Measurements from ENCODE around the gene FOXN4.

FOXN4 gene

DNA sequence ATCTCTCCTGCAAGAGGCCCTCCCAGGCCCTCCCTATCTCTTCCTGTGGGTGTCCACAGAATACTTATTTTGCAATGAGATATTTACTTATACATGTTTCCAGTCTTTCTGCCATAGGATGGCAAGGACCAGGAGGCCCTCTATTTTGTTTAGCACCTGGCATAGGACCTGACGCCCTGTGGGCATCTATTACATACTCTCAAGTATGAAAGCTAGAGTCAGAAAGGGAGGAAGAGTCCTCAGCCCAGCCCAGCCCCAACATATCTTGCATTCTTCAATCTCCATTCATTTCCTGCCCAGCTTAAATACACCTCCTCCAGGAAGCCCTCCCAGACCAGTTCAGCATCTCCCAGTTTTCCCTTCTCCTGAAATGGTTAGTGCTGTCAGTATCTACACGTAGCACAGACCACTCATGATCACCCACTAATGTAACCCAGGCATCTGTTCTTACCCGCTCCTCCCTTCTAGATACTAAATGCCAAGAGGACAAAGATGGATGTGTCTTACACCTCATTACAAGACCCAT is 7.4 kb downstream of the FOXN4 start:
- no peak for DNase-seq
- Histone ChIP-seq H3K4me1 (peaks cover 3% of the 10 kb centered on the region; the same call in 1 of the 2 replicates), H3K36me3 (no peaks in the 10 kb centered on the region), H3K4me3 (ENCODE audit: low read depth, low read length) (no peak overlapping the region), H3K27me3 (no peaks in the 10 kb centered on the region), H3K9me3 (no peaks in the 10 kb centered on the region)
- TF ChIP-seq, protein P1, sequence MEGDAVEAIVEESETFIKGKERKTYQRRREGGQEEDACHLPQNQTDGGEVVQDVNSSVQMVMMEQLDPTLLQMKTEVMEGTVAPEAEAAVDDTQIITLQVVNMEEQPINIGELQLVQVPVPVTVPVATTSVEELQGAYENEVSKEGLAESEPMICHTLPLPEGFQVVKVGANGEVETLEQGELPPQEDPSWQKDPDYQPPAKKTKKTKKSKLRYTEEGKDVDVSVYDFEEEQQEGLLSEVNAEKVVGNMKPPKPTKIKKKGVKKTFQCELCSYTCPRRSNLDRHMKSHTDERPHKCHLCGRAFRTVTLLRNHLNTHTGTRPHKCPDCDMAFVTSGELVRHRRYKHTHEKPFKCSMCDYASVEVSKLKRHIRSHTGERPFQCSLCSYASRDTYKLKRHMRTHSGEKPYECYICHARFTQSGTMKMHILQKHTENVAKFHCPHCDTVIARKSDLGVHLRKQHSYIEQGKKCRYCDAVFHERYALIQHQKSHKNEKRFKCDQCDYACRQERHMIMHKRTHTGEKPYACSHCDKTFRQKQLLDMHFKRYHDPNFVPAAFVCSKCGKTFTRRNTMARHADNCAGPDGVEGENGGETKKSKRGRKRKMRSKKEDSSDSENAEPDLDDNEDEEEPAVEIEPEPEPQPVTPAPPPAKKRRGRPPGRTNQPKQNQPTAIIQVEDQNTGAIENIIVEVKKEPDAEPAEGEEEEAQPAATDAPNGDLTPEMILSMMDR (IDR thresholded peaks at IDR 0.05; ENCODE audit: low read depth, low read length), result no peak

DNA sequence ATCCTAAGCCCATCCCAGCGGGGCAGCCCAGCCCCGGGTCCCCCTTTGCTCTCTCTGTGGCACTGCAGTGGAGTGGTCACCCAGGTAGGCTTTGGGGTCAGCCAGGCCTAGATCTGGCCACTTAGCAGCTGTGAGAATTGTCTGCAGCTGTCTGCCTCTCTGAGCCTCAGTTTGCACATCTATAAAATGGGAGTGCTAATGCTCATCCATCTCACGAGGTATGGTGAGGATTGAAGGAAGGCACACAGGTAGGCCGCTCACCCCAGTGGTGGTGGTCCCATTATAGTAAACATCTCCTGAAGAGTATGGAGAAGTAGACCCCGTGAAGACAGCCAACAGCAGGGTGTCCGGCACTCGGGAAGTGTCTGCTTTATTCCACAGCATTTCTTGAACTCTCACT is 9.2 kb downstream of the FOXN4 start:
- TF ChIP-seq, protein P1 (IDR thresholded peaks at IDR 0.05; ENCODE audit: low read depth, low read length), result no peak
- DNase-seq, result no peak
- Histone ChIP-seq H3K36me3 (no peaks in the 10 kb centered on the region), H3K27me3 (no peaks in the 10 kb centered on the region), H3K4me1 (peaks cover 1% of the 10 kb centered on the region; the same call in 1 of the 2 replicates), H3K4me3 (ENCODE audit: low read depth, low read length) (no peak overlapping the region), H3K9me3 (no peaks in the 10 kb centered on the region)

GRCh38 chr12:109296431-109296830 is 12.7 kb downstream of the FOXN4 start:
- H3K36me3 ChIP-seq, result no peaks in the 10 kb centered on the region
- DNase-seq, result no peak
- H3K4me1 ChIP-seq, result peaks cover 6% of the 10 kb centered on the region
- H3K4me3 ChIP-seq (ENCODE audit: low read depth, low read length), result no peak overlapping the region
- H3K9me3 ChIP-seq, result no peaks in the 10 kb centered on the region
- TF ChIP-seq, protein P1 (IDR thresholded peaks at IDR 0.05; ENCODE audit: low read depth, low read length), result no peak
- H3K27me3 ChIP-seq, result no peaks in the 10 kb centered on the region

- TF ChIP-seq, protein P1 (IDR thresholded peaks at IDR 0.05; ENCODE audit: low read depth, low read length), result no peak
Observed at GRCh38 chr12:109295764-109296425, 13.2 kb downstream of the FOXN4 start.

DNA sequence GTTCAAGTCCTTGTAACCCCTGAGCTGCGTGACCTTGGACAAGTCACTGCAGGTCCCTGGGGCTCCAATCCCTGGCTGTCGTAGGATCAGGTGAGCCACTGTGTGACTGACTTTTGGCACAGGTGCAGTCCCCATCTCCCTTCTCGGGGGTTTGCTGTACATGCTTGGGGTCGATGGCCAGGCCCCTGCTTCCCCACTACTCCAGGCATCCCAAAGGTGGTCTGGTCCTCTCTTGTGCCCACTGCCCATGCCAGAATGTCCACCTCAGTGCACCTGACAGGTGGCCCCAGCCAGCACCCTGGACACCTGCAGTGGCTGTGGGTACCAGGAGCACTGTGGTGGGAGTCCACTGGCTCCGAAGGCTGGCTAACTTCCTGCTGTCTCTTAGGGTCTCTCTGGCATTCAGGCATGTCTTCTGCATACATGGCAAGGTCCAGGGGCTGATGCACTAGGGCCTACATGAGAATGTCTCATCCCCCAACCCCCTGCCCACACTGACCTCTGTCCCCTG is 14.7 kb downstream of the FOXN4 start:
- H3K4me3 ChIP-seq (ENCODE audit: low read depth, low read length), result no peak overlapping the region
- no peaks in the 10 kb centered on the region for H3K9me3 ChIP-seq
- DNase-seq, result no peak
- TF ChIP-seq, protein P1 (IDR thresholded peaks at IDR 0.05; ENCODE audit: low read depth, low read length), result no peak
- H3K4me1 ChIP-seq, result peaks cover 6% of the 10 kb centered on the region
- no peaks in the 10 kb centered on the region for H3K27me3 ChIP-seq
- H3K36me3 ChIP-seq, result no peaks in the 10 kb centered on the region

More at GRCh38 chr12:109295764-109296425, 13.2 kb downstream of the FOXN4 start:
- H3K27me3 ChIP-seq, result no peaks in the 10 kb centered on the region
- H3K9me3 ChIP-seq, result no peaks in the 10 kb centered on the region
- DNase-seq, result no peak
- H3K36me3 ChIP-seq, result no peaks in the 10 kb centered on the region
- H3K4me3 ChIP-seq (ENCODE audit: low read depth, low read length), result no peak overlapping the region
- H3K4me1 ChIP-seq, result peaks cover 6% of the 10 kb centered on the region

DNA sequence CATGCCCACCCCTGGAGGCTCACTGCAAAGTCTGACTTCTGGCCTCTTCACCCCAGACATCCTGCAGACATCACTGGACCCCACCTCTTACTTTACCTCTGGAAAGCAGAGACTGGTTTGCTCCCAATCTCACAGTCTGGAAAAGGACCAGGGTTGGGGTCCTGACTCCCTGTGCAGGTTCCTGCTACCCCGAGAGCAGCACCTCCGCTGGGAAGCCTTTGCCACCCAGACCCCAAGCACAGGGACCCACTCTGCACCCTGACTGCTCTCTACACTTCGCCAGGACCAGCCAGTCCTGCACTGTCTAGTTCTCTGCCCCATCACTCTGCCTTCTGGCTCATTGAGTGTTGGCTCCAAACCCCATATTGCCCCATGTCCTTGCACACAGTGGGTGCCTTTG is 16.0 kb downstream of the FOXN4 start:
- Histone ChIP-seq H3K36me3 (no peaks in the 10 kb centered on the region), H3K9me3 (no peaks in the 10 kb centered on the region), H3K4me1 (peaks cover 6% of the 10 kb centered on the region), H3K27me3 (no peaks in the 10 kb centered on the region), H3K4me3 (ENCODE audit: low read depth, low read length) (no peak overlapping the region)
- TF ChIP-seq, protein P1 (IDR thresholded peaks at IDR 0.05; ENCODE audit: low read depth, low read length), result no peak
- DNase-seq, result no peak
